Medulla oblongata (tissue), 1 donor: ENCODE results near the gene SPINK8.
A peak's percentile ranks its signal among the peaks of the same experiment; 100 is the strongest.
"Not testable (repeated sequence)": the region's sequence is repeated elsewhere in the genome, so short reads cannot be mapped to it uniquely, and the experiment has no call there.

Experiments
- DNase-seq: peaks from one replicate; pipeline ENCODE4 v3.0.0-alpha.2; 2015; ENCODE audit errors: extremely low spot score

The SPINK8 gene

GRCh38 chr3:48331706-48332435, 1.6 kb downstream of the SPINK8 start:
- DNase-seq = not testable (repeated sequence)

GRCh38 chr3:48320996-48321395, 12.5 kb downstream of the SPINK8 start:
- DNase-seq = no peak

GRCh38 chr3:48318713-48319468, 14.6 kb downstream of the SPINK8 start:
- no peak for DNase-seq

- DNase-seq = no peak
These were observed 18.9 kb downstream of the SPINK8 start for GRCh38 chr3:48314542-48314941.

GRCh38 chr3:48306860-48307530, 26.5 kb downstream of the SPINK8 start:
- no peak for DNase-seq

- DNase-seq = no peak
These were observed 27.2 kb downstream of the SPINK8 start for GRCh38 chr3:48306290-48306689.

GRCh38 chr3:48305396-48305795, 28.1 kb downstream of the SPINK8 start:
- DNase-seq = no peak

GRCh38 chr3:48303021-48303420, 30.4 kb downstream of the SPINK8 start:
- DNase-seq = no peak

GRCh38 chr3:48301800-48302166, 31.7 kb downstream of the SPINK8 start:
- peak; percentile 15 for DNase-seq

GRCh38 chr3:48301020-48301799, 32.3 kb downstream of the SPINK8 start, which contains the start of gene NME6:
TSS of gene NME6 (minus strand) at chr3:48301367.
- DNase-seq = peak; percentile 86

- no peak for DNase-seq
These were observed 33.4 kb downstream of the SPINK8 start for GRCh38 chr3:48299746-48300712.

GRCh38 chr3:48297111-48297810, 36.2 kb downstream of the SPINK8 start:
- no peak for DNase-seq

GRCh38 chr3:48296699-48297098, 36.8 kb downstream of the SPINK8 start:
- no peak for DNase-seq

- no peak for DNase-seq
These were observed 38.7 kb downstream of the SPINK8 start for GRCh38 chr3:48294611-48295263.

GRCh38 chr3:48289659-48290058, 43.8 kb downstream of the SPINK8 start:
- no peak for DNase-seq

- DNase-seq = no peak
These were observed 46.4 kb downstream of the SPINK8 start for GRCh38 chr3:48287034-48287433.

- DNase-seq = no peak
These were observed 47.2 kb downstream of the SPINK8 start for GRCh38 chr3:48286308-48286707.

GRCh38 chr3:48285675-48286074, 47.8 kb downstream of the SPINK8 start:
- no peak for DNase-seq

- DNase-seq = no peak
These were observed 48.3 kb downstream of the SPINK8 start for GRCh38 chr3:48285132-48285531.

- DNase-seq = no peak
These were observed 52.6 kb downstream of the SPINK8 start for GRCh38 chr3:48280881-48281280.
